Cardiac fibroblast (primary cell): Measurements from ENCODE around the gene LRRC47.

Experiments
- DNase-seq, 2 donors: peaks; one replicate each; pipeline versions ENCODE4 v3.0.0 to v3.0.0-alpha.2; 2010; ENCODE audit warnings: low read depth in 2 of 2
- H3K4me3 ChIP-seq, 2 donors: replicated peaks in 1 of 2; 1 replicate in 1 of 2; 2 replicates in 1 of 2; pipeline ENCODE4 v1.5.1; 2011; ENCODE audit warnings: low read depth in 2 of 2, low read length in 2 of 2, mild to moderate bottlenecking in 2 of 2, moderate library complexity in 1 of 2
- CTCF ChIP-seq: IDR thresholded peaks from one replicate; pipeline ENCODE4 v1.5.1; 2011; ENCODE audit warnings: low read depth, mild to moderate bottlenecking, low read length, inconsistent platforms

The LRRC47 gene

GRCh38 chr1:3743826-3744225 is 52.5 kb downstream of the LRRC47 start:
- H3K4me3 ChIP-seq: no peak overlapping the region
- no peak for TF ChIP-seq CTCF
- no peak for DNase-seq

- no peak for TF ChIP-seq CTCF
- H3K4me3 ChIP-seq: no peak overlapping the region
- peak; percentile 42 to 67 for DNase-seq
These were observed 52.9 kb downstream of the LRRC47 start for GRCh38 chr1:3743421-3743820.

- no peak for TF ChIP-seq CTCF
- DNase-seq: peak in 1 of 2 donors; percentile 28
- H3K4me3 ChIP-seq: no peak overlapping the region
These were observed 53.6 kb downstream of the LRRC47 start for GRCh38 chr1:3742439-3743298.

- no peak for DNase-seq
- TF ChIP-seq CTCF: no peak
- no peak overlapping the region for H3K4me3 ChIP-seq
These were observed 54.5 kb downstream of the LRRC47 start for GRCh38 chr1:3741566-3742438.

GRCh38 chr1:3740752-3741151 is 55.5 kb downstream of the LRRC47 start:
- H3K4me3 ChIP-seq: no peak overlapping the region
- TF ChIP-seq CTCF: no peak
- DNase-seq: no peak

- TF ChIP-seq CTCF: no peak
- DNase-seq: no peak
- no peak overlapping the region for H3K4me3 ChIP-seq
These were observed 56.3 kb downstream of the LRRC47 start for GRCh38 chr1:3740042-3740441.
